Type B pancreatic cell (in vitro differentiated cells): ENCODE results near the gene MOB3B. TPM values are rescaled to one million over a fixed set of nuclear protein-coding genes. Genes with fewer than 3 reads are reported as not detected.

Source experiments
- DNase-seq: peaks from one replicate; pipeline ENCODE4 v3.0.0; 2021; ENCODE audit warnings: mixed read lengths; ENCODE audit not compliant: unreplicated experiment; ENCODE audit errors: extremely low spot score
- H3K27ac Mint-ChIP-seq: 2 replicates; pipeline ENCODE4 v1.8.0; 2021; ENCODE audit warnings: mild to moderate bottlenecking, mixed read lengths
- H3K27me3 Mint-ChIP-seq: 2 replicates; pipeline ENCODE4 v1.8.0; 2021; ENCODE audit warnings: mixed read lengths
- H3K36me3 Mint-ChIP-seq: 2 replicates; pipeline ENCODE4 v1.8.0; 2021; ENCODE audit warnings: mixed read lengths
- H3K4me1 Mint-ChIP-seq: one replicate; pipeline ENCODE4 v1.8.0; 2021; ENCODE audit warnings: mixed read lengths; ENCODE audit not compliant: unreplicated experiment
- H3K4me3 Mint-ChIP-seq: 2 replicates; pipeline ENCODE4 v1.8.0; 2021; ENCODE audit warnings: mild to moderate bottlenecking, mixed read lengths
- H3K9me3 Mint-ChIP-seq: 2 replicates; pipeline ENCODE4 v1.8.0; 2021; ENCODE audit warnings: mixed read lengths
- CTCF ChIP-seq: fragments of 200-600 bp; sonication (generic); conservative IDR thresholded peaks from 2 replicates; pipeline ENCODE4 v1.5.0; 2021; ENCODE audit warnings: antibody characterized with exemption, mild to moderate bottlenecking
- total RNA-seq: library from RNA; stranded (reverse); gene quantifications from 2 replicates; pipeline ENCODE4 v1.2.1, GENCODE V29; 2021; ENCODE audit warnings: low replicate concordance

Gene MOB3B
- total RNA-seq, 1 donor from 2014 or later, result 27.5 TPM

- no peak for TF ChIP-seq CTCF
- H3K4me1 Mint-ChIP-seq, result no peaks in the 10 kb centered on the region
- H3K36me3 Mint-ChIP-seq, result no peaks in the 10 kb centered on the region
These were observed 249.4 kb downstream of the MOB3B start for GRCh38 chr9:27280249-27280648.

GRCh38 chr9:27279611-27280010 lies 250.0 kb downstream of the MOB3B start:
- H3K9me3 Mint-ChIP-seq, result no peaks in the 10 kb centered on the region
- H3K4me1 Mint-ChIP-seq, result no peaks in the 10 kb centered on the region
- H3K27ac Mint-ChIP-seq, result no peak overlapping the region
- no peak overlapping the region for H3K4me3 Mint-ChIP-seq
- no peaks in the 10 kb centered on the region for H3K27me3 Mint-ChIP-seq
- H3K36me3 Mint-ChIP-seq, result no peaks in the 10 kb centered on the region
- no peak for DNase-seq
- TF ChIP-seq CTCF, result no peak

More at GRCh38 chr9:27280249-27280648, 249.4 kb downstream of the MOB3B start:
- no peak for DNase-seq
- H3K27ac Mint-ChIP-seq, result no peak overlapping the region
- H3K27me3 Mint-ChIP-seq, result no peaks in the 10 kb centered on the region
- H3K4me3 Mint-ChIP-seq, result no peak overlapping the region
- H3K9me3 Mint-ChIP-seq, result no peaks in the 10 kb centered on the region

- no peaks in the 10 kb centered on the region for H3K4me1 Mint-ChIP-seq
- no peaks in the 10 kb centered on the region for H3K27me3 Mint-ChIP-seq
- H3K4me3 Mint-ChIP-seq, result no peak overlapping the region
- no peak for DNase-seq
- TF ChIP-seq CTCF, result no peak
- no peaks in the 10 kb centered on the region for H3K9me3 Mint-ChIP-seq
- H3K36me3 Mint-ChIP-seq, result no peaks in the 10 kb centered on the region
- H3K27ac Mint-ChIP-seq, result no peak overlapping the region
These were observed 251.2 kb downstream of the MOB3B start for GRCh38 chr9:27278374-27278773.

- peak overlapping the region; percentile 11 for H3K4me3 Mint-ChIP-seq
- TF ChIP-seq CTCF, result peak; percentile 88
These were observed 253.2 kb downstream of the MOB3B start for GRCh38 chr9:27276193-27277030.

More at GRCh38 chr9:27276193-27277030, 253.2 kb downstream of the MOB3B start:
- no peak overlapping the region for H3K27ac Mint-ChIP-seq
- no peaks in the 10 kb centered on the region for H3K36me3 Mint-ChIP-seq
- H3K4me1 Mint-ChIP-seq, result no peaks in the 10 kb centered on the region
- no peak for DNase-seq
- no peaks in the 10 kb centered on the region for H3K27me3 Mint-ChIP-seq
- no peaks in the 10 kb centered on the region for H3K9me3 Mint-ChIP-seq

Other genes starting within 250 kb of the MOB3B start
- 1.1 TPM in 1 of 2 replicates, not detected in the other for gene EQTN, start 232.7 kb downstream of the MOB3B start, total RNA-seq
- gene IFNK, start 5.5 kb downstream of the MOB3B start, total RNA-seq, result not detected in 2 replicates
- 15.1 and 18.7 TPM in 2 replicates for gene C9orf72, start 43.7 kb upstream of the MOB3B start, total RNA-seq